ENCODE results near the gene MYLK2.

GRCh38 chr20:31864521-31865400, 45.6 kb downstream of the MYLK2 start:
- no peak for TF ChIP-seq POLR2A (IDR thresholded peaks at IDR 0.05)
- TF ChIP-seq POLR2AphosphoS5 (IDR thresholded peaks at IDR 0.05) = no peak
- no peak for TF ChIP-seq CTCF (IDR thresholded peaks at IDR 0.05)
- no peak for TF ChIP-seq EP300 (IDR thresholded peaks at IDR 0.05)
